Cardiac muscle cell (in vitro differentiated cells and primary cell): ENCODE data around the gene PPM1N. TPM values are rescaled to one million over a fixed set of nuclear protein-coding genes. Genes with fewer than 3 reads are reported as not detected.

Experiments used
- DNase-seq, 2 donors: peaks; one replicate each; pipeline versions ENCODE4 v3.0.0 to v3.0.0-alpha.2; 2010 to 2017; ENCODE audit warnings: low read depth in 1 of 2, low spot score in 1 of 2
- H3K27ac ChIP-seq: fragments of 200-600 bp; sonication (generic); 2 replicates; pipeline ENCODE4 v1.5.1; 2016
- H3K27me3 ChIP-seq: fragments of 200-600 bp; sonication (generic); 2 replicates; pipeline ENCODE4 v1.6.0; 2016; ENCODE audit warnings: control low read depth
- H3K36me3 ChIP-seq: fragments of 200-600 bp; sonication (generic); 2 replicates; pipeline ENCODE4 v1.5.1; 2016; ENCODE audit warnings: control low read depth
- H3K4me1 ChIP-seq: fragments of 200-600 bp; sonication (generic); 2 replicates; pipeline ENCODE4 v1.8.1; 2017; ENCODE audit warnings: low read depth, mild to moderate bottlenecking, mixed run types
- H3K4me3 ChIP-seq: fragments of 200-600 bp; sonication (generic); 2 replicates; pipeline ENCODE4 v1.5.1; 2016; ENCODE audit warnings: mild to moderate bottlenecking
- H3K9me3 ChIP-seq: fragments of 200-600 bp; sonication (generic); 2 replicates; pipeline ENCODE4 v1.5.1; 2017; ENCODE audit warnings: low read depth, mild to moderate bottlenecking, control low read depth
- polyA plus RNA-seq: library from polyadenylated mRNA; unstranded; fragments of >200 nt; fragmentation: Nextera tagmentation; extraction: Ambion mirVana; gene quantifications from 2 replicates; pipeline ENCODE4 v1.2.1, GENCODE V29; 2016
- total RNA-seq: library from RNA; depleted of rRNA; stranded (reverse); fragments of >200 nt; gene quantifications from 2 replicates; pipeline ENCODE4 v1.2.3, GENCODE V29; 2016
- TF ChIP-seq, protein P1 (sequence below): IDR thresholded peaks from 2 replicates; pipeline ENCODE4 v1.5.1; 2012; ENCODE audit warnings: low read depth, mild to moderate bottlenecking, low read length

PPM1N gene
- total and polyA plus RNA-seq, 2 experiments from 2014 or later = 1.2 to 2.9 TPM

DNA sequence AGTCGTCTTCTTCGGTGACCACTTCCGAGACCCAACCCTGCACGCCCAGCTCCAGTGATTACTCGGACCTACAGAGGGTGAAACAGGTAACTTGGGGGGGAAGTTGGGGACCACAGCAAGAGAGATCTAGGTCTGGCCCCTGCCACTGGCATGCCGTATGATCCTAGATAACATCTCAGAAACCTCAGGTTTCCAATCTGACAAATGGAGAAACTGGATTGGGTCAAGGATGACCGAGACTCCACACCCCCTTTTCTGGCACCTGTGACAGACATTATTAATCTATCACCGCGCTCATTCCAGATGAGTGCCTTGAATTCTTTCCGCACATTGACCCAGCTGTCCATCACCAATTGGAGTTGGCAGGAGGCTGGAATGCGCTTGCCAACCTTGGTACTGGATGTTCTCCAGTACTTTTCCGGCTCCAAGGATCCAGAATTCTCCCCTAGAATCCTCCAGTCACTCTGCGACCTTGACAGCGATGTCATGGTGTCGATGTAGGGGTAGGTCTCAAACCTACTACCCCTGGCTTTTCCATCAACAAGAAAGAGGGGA lies 26.4 kb downstream of the PPM1N start:
- Histone ChIP-seq H3K4me3 (no peak overlapping the region), H3K36me3 (peaks cover 21% of the 10 kb centered on the region), H3K27me3 (no peaks in the 10 kb centered on the region)

DNA sequence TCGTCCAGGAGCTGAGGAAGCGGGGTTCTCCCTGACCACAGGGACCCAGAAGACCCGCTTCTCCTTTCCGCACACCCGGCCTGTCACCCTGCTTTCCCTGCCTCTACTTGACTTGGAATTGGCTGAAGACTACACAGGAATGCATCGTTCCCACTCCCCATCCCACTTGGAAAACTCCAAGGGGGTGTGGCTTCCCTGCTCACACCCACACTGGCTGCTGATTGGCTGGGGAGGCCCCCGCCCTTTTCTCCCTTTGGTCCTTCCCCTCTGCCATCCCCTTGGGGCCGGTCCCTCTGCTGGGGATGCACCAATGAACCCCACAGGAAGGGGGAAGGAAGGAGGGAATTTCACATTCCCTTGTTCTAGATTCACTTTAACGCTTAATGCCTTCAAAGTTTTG lies 27.9 kb downstream of the PPM1N start:
- H3K9me3 ChIP-seq = no peaks in the 10 kb centered on the region
- peaks cover 16% of the 10 kb centered on the region for H3K36me3 ChIP-seq
- TF ChIP-seq, protein P1, sequence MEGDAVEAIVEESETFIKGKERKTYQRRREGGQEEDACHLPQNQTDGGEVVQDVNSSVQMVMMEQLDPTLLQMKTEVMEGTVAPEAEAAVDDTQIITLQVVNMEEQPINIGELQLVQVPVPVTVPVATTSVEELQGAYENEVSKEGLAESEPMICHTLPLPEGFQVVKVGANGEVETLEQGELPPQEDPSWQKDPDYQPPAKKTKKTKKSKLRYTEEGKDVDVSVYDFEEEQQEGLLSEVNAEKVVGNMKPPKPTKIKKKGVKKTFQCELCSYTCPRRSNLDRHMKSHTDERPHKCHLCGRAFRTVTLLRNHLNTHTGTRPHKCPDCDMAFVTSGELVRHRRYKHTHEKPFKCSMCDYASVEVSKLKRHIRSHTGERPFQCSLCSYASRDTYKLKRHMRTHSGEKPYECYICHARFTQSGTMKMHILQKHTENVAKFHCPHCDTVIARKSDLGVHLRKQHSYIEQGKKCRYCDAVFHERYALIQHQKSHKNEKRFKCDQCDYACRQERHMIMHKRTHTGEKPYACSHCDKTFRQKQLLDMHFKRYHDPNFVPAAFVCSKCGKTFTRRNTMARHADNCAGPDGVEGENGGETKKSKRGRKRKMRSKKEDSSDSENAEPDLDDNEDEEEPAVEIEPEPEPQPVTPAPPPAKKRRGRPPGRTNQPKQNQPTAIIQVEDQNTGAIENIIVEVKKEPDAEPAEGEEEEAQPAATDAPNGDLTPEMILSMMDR = no peak
- DNase-seq = peak; percentile 70 to 86
- H3K4me3 ChIP-seq = no peak overlapping the region
- peaks cover 5% of the 10 kb centered on the region for H3K27me3 ChIP-seq
- H3K4me1 ChIP-seq = no peaks in the 10 kb centered on the region
- no peak overlapping the region for H3K27ac ChIP-seq

More for the DNA sequence above, 26.4 kb downstream of the PPM1N start:
- Histone ChIP-seq H3K4me1 (no peaks in the 10 kb centered on the region), H3K9me3 (no peaks in the 10 kb centered on the region), H3K27ac (no peak overlapping the region)
- no peak for DNase-seq
- TF ChIP-seq, protein P1 = no peak

DNA sequence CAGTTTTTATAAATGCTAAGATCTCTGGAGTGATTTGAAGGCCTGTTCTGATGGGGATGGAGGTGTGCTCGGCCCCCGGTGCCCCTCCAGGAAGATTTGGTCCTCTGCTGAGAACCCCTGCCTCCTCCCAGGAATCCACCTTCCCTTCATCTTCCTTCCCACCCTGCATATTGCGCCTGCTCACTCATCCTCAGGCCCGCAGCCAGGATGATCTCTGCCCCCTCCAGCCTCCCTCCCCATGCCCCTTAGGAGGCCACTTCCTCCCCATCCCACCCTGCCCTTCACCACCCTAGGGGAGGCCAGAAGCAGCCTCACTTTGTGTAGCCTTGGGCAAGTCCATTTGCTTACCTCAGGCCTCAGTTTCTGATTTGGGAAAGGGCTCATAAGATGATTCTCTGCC lies 28.7 kb downstream of the PPM1N start:
- Histone ChIP-seq H3K27me3 (peaks cover 5% of the 10 kb centered on the region), H3K4me1 (no peaks in the 10 kb centered on the region), H3K36me3 (peaks cover 15% of the 10 kb centered on the region), H3K4me3 (no peak overlapping the region), H3K9me3 (no peaks in the 10 kb centered on the region), H3K27ac (no peak overlapping the region)
- TF ChIP-seq, protein P1 = no peak
- no peak for DNase-seq

DNA sequence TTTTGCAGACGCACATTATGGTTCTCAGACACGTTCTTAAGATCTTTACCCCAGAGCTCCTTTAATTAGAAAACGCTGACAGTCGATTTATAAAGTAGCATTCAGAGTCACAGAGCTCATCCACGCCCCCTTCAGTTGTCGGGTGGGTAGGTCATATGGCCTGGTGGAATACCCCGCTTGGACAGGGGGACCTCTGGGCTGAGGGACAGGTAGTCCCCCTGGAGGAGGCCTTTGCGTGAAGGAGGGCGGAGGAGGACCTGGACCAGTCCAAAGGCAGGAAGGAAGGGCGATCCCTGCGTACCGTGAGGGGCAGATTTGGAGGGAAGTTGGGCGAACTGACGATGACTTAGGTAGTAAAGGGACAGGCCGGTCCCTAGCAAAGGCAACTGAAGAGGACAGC lies 29.5 kb downstream of the PPM1N start:
- no peak for DNase-seq
- H3K27ac ChIP-seq = no peak overlapping the region

DNA sequence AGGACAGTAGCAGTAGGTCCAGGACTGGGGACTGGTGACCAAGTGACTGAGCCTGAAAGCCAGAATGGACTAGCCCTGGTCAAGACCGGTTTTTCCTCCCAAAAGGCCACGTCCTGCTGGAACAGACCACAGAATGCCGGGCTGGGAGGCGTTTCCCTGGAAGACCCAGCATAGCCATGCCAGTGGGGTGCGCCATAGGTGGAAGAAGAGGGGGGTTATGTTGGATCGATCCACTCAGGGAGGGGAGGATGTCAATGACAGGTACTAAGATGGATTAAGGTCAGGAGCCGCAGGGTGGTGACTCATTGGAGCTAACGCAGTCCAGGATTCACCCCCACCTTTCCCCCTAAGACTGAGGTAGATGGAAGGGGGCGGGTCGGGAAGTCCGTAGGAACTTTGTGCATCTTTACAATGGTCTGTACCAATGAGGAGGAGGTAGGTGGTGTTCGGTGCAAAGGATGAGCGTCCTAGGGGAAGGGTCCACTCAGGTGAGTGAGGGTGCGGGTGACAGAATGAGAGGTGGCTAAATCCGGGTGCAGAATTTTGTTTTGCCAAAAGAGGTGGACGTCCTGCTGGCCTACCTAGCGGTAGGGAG lies 30.0 kb downstream of the PPM1N start:
- Histone ChIP-seq H3K27ac (no peak overlapping the region), H3K27me3 (peaks cover 5% of the 10 kb centered on the region), H3K4me3 (peak overlapping the region; percentile 26), H3K9me3 (no peaks in the 10 kb centered on the region), H3K4me1 (no peaks in the 10 kb centered on the region), H3K36me3 (peaks cover 7% of the 10 kb centered on the region)
- TF ChIP-seq, protein P1 = no peak
- DNase-seq = peak in 1 of 2 donors; percentile 21

More for the DNA sequence above, 29.5 kb downstream of the PPM1N start:
- Histone ChIP-seq H3K27me3 (peaks cover 5% of the 10 kb centered on the region), H3K9me3 (no peaks in the 10 kb centered on the region), H3K4me1 (no peaks in the 10 kb centered on the region), H3K36me3 (peaks cover 8% of the 10 kb centered on the region), H3K4me3 (no peak overlapping the region)
- TF ChIP-seq, protein P1 = no peak
